ENCODE data around the gene NETO1.

DNA sequence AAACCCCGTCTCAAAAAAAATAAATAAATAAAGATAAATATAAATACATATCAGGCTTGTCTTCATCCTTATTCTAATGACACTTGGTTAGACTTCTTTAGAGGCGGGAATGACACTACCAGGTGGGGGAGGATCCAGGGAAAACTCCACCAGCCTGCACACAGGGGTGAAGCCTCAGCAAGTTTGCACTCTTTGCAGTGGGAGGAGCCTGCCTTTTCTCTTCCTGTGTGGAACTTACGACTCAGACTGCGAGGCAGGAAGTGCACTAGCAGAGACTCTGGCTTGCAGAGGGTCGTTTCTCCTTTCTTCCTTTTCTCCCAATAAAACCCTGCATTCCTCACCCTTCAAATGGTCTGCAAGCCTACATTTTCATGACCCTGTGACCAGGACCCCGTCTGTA, 170.1 kb downstream of the NETO1 start:
- TF ChIP-seq, protein P1, sequence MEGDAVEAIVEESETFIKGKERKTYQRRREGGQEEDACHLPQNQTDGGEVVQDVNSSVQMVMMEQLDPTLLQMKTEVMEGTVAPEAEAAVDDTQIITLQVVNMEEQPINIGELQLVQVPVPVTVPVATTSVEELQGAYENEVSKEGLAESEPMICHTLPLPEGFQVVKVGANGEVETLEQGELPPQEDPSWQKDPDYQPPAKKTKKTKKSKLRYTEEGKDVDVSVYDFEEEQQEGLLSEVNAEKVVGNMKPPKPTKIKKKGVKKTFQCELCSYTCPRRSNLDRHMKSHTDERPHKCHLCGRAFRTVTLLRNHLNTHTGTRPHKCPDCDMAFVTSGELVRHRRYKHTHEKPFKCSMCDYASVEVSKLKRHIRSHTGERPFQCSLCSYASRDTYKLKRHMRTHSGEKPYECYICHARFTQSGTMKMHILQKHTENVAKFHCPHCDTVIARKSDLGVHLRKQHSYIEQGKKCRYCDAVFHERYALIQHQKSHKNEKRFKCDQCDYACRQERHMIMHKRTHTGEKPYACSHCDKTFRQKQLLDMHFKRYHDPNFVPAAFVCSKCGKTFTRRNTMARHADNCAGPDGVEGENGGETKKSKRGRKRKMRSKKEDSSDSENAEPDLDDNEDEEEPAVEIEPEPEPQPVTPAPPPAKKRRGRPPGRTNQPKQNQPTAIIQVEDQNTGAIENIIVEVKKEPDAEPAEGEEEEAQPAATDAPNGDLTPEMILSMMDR (IDR thresholded peaks at IDR 0.05; ENCODE audit: low read depth, low read length, missing input control): no peak
- TF ChIP-seq, protein P2, sequence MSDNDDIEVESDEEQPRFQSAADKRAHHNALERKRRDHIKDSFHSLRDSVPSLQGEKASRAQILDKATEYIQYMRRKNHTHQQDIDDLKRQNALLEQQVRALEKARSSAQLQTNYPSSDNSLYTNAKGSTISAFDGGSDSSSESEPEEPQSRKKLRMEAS (IDR thresholded peaks at IDR 0.05): no peak
- no peak for TF ChIP-seq YY1 (IDR thresholded peaks at IDR 0.05)
- no peak for TF ChIP-seq FOXA1 (IDR thresholded peaks at IDR 0.05)
- TF ChIP-seq GABPA (IDR thresholded peaks at IDR 0.05 in 1 of 2, conservative IDR thresholded peaks at IDR 0.05 in 1 of 2): no peak
- no peak for TF ChIP-seq RXRA (IDR thresholded peaks at IDR 0.05)
- no peak for TF ChIP-seq RAD21 (IDR thresholded peaks at IDR 0.05)
- no peak for TF ChIP-seq JUND (IDR thresholded peaks at IDR 0.05)
